Fibroblast of skin of abdomen (primary cell): ENCODE results near the gene RPL32. TPM values are rescaled to one million over a fixed set of nuclear protein-coding genes. Genes with fewer than 3 reads are reported as not detected.
"Not testable (repeated sequence)": the region's sequence is repeated elsewhere in the genome, so short reads cannot be mapped to it uniquely, and the experiment has no call there.

ENCODE experiments used
- DNase-seq: peaks from one replicate; pipeline ENCODE4 v3.0.0-alpha.2; 2013
- polyA plus RNA-seq, 2 experiments: library from polyadenylated mRNA; unstranded; fragments of 120-200 nt; gene quantifications; one replicate each; pipeline ENCODE4 v1.2.1, GENCODE V29; 2013; ENCODE audit not compliant: insufficient read length in 2 of 2

RPL32 gene
- polyA plus RNA-seq (2013, experiment 1 of 2; ENCODE audit: insufficient read length), result 2,076 TPM
- 2,098 TPM for polyA plus RNA-seq (2013, experiment 2 of 2; ENCODE audit: insufficient read length)

DNA sequence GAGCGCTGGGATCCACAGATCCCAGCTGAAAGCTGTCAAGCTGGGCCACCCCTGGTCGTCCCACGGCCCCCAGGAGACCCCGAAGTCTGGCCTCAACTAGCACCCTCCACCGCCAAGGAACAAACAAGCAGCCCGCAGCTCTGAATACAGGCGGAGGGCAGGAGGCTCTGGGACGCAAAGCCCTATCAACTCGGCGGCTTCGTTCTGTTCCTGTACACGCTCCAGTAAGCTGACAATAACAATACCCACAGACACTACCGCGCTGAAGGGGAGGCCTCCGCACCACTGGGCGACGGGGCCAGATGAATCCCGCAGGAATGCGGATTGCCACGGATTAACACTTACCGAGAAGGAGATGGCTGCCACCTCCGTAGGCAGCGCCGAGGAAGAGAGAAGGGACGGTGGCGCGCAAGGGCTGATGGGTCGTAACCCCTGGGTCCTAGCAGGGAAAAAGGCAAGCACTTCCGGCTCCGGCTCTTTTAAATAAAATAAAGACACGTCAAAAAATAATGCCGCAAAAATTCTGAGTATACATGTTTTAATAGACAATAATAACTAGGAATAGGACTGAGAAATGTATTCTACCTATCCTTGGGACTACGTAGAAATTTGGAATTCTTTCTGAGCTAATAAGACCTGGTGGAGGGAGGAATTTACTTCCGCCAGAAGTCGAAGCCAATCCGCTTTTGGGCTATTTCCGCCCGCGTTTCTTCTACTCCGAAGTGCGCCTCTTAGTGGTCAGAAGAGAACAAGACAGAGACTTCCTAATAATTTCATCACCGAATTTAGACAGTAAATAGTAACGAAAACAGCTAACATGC, at the start of gene RPL32:
Gene RPL32, minus strand, starts transcription at position 417 of the 821 bp plus-strand sequence. CDS start 1,328 bp downstream, outside the sequence.
- peak; percentile 96 for DNase-seq

DNA sequence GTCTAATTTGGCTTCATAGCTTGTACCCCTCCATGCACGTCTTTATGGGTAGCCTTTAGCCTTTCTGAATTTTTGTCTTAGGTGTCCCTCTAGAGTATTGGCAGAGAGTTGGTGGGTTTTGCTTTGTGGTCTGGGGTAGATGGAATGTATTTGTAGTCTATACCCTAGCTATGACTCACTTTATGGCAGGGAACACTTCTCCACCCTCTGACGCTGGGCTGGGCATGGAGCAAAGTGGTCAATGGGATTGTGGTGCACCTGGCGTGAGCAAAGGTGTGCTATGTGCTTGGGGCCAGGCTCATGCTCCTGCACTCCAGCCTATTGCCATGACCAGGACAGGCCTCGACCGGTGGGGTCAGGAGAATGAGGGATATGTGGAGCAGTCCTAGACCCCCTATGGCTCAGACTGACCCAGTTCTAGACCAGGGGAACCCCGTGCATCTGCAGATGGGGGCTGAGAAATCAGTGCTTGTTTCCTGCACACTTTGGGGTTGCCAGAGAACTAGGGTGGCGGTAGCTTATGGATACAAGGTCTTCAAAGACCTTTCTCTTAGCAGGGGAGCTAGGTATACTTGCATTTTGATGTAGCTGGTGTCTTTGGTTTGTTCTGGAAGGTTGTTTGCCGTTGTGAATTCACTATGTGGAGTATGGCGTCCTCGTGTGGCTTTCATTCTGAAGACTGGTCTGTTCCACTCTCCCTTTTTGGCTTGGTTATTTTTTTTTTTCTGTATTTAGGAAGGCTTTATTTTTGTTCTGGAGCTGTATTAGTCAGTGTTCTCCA, 49.4 kb upstream of the RPL32 start:
- no peak for DNase-seq

DNA sequence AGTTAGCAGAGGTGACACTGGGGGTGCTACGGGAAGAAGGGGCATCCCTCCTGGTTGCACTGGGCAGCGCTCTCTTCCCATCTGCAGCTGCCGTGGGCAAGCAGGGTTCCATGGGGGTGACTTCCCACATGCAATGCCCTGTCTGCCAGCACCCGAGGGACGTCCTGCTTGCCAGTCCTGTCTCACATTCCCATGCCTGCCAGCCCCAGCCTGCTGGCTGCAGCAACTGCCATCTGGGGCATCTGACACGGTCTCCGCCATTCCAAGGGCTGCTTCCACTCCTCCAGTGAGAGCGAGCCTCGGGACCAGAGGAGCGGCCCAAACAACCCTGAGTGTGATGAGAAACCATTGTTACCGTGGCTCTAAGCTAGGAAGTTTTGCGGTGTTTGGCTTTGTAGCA, 45.4 kb upstream of the RPL32 start:
- DNase-seq, result no peak

DNA sequence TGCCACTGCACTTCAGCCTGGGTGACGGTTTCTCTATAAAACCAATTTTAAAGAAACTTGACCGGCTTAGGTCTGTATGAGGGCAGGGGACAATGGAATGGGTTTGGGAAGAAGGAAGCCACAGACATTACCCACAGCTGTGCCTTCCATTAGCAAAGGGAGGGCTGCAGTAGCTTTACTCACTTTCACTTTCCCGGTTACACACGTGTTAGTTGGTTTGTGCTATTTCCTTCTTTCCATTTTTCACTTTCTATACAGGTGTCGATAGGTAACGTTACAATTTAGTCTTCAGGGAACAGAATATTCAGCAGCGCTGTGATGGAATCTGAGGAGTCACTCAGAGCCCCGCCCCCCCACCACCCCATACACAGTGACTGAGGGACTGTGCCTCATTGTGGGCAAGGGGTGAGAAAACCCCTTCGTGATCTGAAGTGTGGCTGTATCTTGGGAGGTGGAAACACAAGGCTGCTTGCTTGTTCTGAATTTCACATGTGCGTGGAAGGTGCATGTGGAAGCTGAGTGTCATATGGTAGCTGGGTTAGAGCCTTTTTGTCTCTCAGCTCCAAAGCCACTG, 44.8 kb upstream of the RPL32 start:
- no peak for DNase-seq

DNA sequence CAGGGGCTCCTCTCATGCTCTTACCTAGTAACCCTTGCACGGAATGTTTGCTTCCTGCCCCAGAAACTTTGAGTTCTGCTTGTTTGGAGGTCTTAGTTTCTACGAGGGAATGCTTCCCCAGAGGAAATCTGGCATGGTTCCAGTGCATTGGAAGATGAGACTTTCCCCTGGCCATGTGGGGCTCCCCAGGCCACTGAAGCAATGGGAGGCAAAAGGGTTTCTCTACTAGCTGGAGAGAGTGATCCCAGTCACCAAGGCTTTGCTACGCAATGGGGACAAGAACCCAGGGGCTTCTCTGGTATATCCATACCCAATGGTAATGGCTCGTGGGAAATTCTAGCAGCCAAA, 44.2 kb upstream of the RPL32 start:
- no peak for DNase-seq

DNA sequence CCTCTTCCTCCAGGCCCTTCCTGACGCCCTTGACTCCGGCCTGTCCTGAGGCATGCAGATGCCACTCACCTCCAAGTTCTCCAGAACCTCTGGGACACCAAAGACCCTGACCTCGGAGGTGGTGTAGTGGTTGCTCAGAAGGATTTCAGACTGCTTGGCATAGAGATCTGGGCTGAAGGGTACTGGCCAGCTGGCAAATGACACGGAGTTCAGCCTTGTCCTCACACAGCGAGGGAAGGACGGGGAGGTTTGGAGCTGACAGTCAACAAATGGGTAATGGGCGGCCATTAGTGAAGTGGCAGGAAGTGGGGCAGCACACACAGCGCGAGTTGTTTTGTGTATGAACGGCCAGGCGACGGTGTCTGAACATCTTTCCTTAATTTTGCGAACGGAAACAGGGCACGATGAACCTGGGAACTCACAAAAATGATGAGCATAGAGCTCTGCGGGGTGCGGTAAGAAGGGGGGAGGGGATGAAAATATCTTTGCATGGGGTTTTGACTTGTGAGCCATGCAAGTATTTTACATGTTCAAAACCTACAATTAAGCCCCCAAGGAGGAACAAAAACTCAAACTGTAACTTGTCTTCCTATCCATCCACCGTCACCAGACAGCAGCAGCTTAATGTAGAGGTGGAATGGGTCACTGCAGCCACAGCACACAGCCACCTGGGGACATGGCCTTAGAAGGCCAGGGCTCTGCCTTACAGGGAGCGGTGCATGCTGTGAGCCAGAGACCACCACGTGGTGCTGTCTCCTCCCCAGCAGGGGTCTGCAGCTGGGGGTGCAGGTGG, 43.6 kb upstream of the RPL32 start:
- no peak for DNase-seq

DNA sequence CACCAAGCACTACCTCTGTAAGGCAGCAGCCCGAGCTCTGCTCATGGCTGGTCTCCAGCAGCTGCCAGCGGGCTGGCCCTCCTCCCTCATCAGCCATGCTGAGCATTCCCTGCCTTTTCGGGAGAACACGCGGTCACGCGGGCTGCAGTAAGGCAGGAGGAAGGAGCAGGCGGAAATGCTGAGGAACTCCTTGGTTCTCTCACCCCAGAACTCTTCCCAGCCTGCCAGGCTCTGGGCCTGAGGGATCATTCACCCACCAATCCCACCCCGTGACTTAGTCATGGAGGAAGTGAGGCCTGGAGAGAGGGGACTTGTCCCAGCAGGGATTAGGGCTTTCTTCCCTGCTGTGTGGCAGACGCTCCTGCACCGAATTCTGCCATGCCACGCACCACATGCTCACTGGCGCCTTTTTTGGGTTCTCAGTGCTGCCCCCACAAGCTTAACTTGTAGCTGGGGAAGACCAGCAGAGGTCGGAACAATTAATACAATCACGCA, 42.9 kb upstream of the RPL32 start:
- peak; percentile 38 for DNase-seq

DNA sequence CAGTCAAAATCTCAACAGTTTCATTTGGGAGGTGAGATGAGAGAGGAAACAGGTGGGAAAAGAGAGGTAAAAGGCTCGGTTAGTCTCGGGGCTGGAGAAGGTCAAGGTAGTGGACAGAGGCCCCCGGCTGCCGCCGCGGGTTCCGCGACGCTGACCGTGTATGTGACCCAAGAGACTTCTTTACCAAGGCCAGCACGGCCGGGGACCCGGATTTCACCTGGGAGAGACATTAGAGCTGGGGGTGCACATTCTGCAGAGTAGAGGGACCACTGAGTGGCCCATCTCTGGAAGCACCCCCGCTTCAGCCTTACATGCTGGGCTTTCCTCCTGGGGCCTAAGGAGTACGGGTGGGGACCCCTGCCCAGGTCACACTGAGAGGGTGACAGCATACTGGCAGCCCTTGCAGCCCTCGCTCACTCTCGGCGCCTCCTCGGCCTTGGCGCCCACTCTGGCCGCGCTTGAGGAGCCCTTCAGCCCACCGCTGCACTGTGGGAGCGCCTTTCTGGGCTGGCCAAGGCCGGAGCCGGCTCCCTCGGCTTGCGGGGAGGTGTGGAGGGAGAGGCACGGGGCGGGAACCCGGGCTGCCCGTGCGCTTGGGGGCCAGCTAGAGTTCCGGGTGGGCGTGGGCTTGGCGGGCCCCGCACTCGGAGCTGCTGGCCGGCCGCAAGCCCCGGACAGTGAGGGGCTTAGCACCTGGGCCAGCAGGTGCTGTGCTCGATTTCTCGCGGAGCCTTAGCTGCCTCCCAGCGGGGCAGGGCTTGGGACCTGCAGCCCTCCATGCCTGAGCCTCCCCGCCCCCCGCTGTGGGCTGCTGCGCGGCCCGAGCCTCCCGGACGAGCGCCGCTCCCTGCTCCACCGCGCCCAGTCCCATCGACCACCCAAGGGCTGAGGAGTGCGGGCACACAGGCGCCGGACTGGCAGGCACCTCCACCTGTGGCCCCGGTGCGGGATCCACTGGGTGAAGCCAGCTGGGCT, 41.3 kb upstream of the RPL32 start:
- no peak for DNase-seq

DNA sequence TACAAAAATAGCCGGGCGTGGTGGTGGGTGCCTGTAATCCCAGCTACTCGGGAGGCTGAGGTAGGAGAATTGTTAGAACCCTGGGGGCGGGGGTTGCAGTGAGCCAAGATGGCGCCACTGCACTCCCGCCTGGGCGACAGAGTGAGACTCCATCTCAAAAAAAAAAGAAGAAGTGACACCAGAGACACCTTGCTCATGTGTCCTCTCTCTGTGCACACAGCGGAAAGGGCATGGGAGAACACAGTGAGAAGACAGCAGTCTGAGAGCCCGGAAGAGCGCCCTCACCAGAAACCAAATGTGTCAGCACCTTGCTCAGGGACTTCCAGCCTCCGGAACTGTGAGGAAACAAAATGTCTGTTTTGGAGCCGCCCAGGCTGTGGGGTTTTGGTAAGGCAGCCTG, 40.5 kb upstream of the RPL32 start:
- DNase-seq, result not testable (repeated sequence)

DNA sequence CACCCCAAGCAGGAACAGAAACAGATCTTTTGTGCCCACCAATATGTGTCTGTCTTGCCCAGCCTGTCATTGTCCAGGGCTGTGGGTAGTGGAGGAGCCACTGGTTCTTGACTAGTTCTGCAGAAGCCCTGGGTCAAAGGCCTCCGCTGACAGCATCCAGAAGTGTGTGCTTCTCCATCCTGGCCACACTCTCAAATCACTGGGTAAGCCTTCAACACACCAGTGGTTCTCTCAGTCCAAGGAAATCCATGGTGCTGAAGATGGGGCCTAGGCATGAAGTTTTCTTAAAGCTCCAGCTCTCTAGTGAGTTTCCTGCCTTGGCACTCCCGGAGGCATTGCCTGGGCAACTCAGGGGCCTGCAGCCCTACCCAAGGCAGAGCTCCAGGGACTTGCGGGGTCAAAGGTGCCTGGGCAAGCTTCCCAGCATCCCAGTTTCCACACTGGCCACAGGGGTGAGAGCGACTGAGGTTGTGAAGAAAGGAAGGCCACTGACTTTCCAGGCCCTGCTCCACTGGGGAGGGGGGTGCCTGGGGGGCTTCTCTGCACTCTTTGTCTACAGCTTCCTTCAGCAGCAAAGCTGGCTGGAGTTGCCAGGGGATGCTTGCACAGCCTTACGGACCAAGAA, 37.9 kb upstream of the RPL32 start:
- no peak for DNase-seq

DNA sequence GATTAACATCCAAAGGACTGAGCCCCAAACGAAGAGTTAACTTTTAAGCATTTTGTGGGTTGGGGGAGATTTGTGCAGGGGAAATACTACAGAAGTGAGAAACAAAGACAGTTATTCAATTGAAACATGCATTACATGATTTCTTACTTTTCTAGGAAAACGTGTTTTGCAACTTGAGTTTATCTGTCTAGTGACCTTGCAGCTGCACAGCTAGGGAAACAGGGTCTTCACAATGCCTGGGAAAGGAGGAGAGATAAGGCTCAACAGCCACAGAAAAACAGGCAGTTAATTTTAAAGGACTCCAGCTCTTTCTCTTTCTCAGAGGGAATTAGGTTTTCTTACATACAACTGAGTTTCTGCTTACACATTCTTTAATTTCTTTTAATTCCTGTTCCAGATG, 37.4 kb upstream of the RPL32 start:
- not testable (repeated sequence) for DNase-seq

DNA sequence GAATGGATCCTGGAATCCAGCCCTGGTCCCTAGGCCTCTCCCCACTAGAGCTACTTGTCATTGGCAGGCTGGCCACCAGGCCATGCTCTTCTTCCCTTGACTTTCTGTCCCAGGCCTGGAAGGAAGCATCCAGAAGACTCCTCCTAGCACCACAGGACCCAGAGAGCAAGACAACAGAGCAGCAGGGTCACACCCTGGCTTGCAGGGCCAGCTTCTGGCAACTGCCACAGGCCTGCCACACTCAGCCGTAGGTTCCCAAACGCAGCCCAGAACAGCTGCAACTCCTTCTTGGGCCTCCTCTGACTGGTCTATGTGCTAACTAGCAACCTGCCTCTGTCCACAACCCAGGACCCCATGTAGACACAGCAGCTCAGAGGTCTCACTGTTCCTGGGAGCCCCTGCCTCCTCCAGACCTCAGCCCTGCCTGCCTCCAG, 36.8 kb upstream of the RPL32 start:
- no peak for DNase-seq

DNA sequence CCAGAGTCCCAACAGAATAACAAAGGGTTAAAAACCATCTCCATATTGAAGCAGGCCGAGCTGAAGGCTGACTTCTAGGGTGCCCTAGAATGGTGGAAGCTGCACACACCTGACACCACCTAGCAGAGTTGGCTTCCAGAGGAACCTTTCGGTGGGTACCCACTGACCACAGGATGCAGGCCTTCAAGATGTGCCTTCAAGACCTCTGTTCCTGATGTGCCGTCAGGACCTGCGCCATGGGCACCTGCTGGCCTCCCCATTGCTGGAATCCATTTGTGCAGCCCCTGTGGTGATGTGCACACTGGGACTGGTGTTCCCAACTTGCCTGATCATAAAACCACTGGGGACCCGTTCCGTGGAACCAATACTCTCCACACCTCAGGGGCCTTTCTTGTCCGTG, 35.7 kb upstream of the RPL32 start:
- DNase-seq, result no peak

DNA sequence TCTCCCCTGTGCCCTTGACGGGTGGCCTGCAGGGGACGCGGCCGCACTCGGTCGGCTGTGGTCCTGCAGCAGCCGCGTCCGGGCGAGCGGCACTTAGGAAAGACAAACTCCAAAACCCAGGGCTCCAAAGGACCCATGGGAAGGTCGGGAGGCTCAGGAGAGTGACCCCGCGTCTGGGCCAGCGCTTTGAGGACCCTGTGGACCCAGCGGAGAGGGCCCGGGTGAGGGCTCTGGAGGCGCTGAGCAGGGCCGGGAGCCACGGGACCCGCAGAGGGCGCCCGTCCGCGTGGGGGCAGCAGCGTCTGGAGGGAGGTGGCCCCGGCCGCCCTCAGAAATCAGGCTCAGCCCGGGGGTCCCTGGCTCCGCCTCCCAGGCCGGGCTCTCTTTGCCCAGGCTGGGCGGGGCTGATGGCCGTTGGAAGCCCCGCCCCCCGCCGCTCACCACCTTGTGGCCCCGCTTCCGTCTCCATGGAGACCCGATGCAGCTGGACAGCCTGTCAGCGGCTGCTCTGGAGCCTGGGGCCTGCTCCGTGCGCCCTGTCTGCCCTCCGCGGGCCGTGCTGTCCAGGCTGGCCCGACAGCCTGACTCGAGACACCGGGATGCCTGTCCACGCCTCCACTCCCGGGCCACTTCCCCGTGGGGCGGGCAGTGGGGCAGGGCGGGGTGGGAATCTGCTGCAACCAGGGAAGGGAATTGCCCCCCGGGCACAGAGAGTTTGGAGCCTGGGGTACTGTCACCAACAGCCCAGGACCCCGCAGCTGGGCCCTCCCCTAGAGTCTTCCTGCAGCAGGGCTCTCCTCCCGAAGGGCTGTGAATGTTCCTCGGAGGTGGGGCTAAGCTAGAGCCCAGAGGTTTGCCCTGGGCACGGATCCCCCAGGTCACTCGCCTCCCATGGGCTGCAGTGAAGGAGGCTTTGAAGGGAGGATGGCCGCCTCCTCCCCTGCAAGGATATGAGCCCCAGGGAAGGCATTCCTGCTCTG, 34.8 kb upstream of the RPL32 start:
- no peak for DNase-seq

DNA sequence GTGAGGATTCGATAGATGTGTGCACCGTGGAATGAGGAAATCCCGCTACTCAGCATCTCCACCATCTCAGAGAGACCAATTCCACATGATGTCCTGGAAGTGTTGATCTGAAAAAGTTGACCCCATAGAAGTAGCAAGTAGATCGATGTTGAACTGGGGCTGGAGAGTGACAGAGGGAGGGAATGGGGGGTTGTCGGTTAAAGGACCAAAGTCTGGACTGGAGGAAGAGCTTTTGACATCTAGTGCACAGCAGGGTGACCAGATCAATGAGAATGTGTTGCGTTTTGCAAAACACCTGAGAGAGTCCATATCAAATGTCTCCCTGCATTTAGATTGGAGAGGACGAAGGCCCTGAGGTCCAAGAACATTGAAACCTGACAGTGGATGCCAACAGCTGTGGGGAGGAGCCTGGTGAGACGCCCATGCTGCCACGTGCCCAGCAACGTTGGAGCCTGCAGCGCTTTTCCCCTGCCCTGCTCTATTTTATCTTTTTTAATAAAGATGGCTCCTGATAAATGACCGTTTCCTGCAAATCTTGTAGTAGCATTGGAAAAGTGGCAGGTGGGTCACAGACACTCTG, 30.1 kb upstream of the RPL32 start:
- DNase-seq, result no peak

DNA sequence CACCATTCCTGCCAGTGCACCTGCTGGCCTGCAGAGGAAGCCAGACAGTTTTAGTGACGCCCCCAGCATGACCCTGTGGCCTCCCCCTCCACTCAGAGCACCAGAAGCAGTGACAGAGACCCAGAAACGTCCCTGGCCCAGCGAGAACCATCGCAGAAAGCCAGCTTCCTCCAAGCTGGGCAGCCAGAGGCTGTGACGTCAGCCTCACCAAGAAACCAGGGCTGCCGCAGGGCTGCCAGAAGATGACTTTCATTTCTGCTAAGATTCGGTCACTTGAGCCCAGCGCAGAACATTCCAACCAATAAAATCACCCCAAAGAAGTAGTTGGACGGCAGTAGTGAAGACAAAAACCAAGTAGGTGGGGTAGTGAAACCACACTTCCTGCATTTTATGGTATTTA, 29.6 kb upstream of the RPL32 start:
- DNase-seq, result no peak

DNA sequence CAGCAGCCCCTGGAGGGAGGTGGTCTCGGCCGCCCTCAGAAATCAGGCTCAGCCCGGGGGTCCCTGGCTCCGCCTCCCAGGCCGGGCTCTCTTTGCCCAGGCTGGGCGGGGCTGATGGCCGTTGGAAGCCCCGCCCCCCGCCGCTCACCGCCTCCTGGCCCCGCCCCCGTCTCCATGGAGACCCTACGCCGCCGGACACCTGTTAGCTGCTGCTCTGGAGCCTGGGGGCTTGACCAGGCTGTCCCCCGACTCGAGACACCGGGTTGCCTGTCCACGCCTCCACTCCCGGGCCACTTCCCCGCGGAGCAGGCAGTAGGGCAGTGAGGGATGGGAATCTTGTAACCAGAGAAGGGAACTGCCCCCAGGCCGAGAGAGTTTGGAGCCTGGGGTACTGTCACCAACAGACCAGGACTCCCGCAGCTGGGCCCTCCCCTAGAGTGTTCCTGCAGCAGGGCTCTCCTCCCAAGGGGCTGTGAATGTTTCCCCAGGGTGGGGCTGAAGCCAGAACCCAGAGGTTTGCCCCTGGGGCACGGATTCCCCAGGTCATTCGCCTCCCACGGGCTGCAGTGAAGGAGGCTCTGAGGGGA, 27.8 kb upstream of the RPL32 start:
- no peak for DNase-seq
